Naive B cell (primary cell): ENCODE results near the gene MDFIC2. TPM values are rescaled to one million over a fixed set of nuclear protein-coding genes. Genes with fewer than 3 reads are reported as not detected.
A peak's percentile ranks its signal among the peaks of the same experiment; 100 is the strongest.
"Not testable (repeated sequence)": the region's sequence is repeated elsewhere in the genome, so short reads cannot be mapped to it uniquely, and the experiment has no call there.

ENCODE experiments used
- ATAC-seq, 2 donors: fragments of 150-1000 bp; cut with Tn5 transposase; 2 replicates each; pipeline ENCODE4 v1.10.0; 2021; ENCODE audit warnings: low read depth in 2 of 2, mild to moderate bottlenecking in 2 of 2, moderate library complexity in 2 of 2
- DNase-seq: peaks from one replicate; pipeline ENCODE4 v3.0.0; 2022
- H3K27ac Mint-ChIP-seq, 6 donors: one replicate each; pipeline ENCODE4 v1.8.0; 2020 to 2022; ENCODE audit warnings: mild to moderate bottlenecking in 6 of 6, mixed read lengths in 6 of 6, moderate library complexity in 5 of 6, inconsistent platforms in 2 of 6
- H3K27me3 Mint-ChIP-seq, 3 donors: one replicate each; pipeline ENCODE4 v1.8.0; 2021 to 2022; ENCODE audit warnings: mixed read lengths in 3 of 3, mild to moderate bottlenecking in 1 of 3
- H3K36me3 Mint-ChIP-seq, 2 donors: one replicate each; pipeline ENCODE4 v1.8.0; 2020 to 2022; ENCODE audit warnings: mixed read lengths in 2 of 2, inconsistent platforms in 1 of 2, mild to moderate bottlenecking in 1 of 2
- H3K4me1 Mint-ChIP-seq, 3 donors: one replicate each; pipeline ENCODE4 v1.8.0; 2020 to 2022; ENCODE audit warnings: mixed read lengths in 3 of 3, inconsistent platforms in 1 of 3, mild to moderate bottlenecking in 1 of 3, moderate library complexity in 1 of 3
- H3K4me3 Mint-ChIP-seq, 8 donors: one replicate each; pipeline ENCODE4 v1.8.0; 2020 to 2022; ENCODE audit warnings: mild to moderate bottlenecking in 8 of 8, mixed read lengths in 8 of 8, moderate library complexity in 8 of 8, inconsistent platforms in 2 of 8
- H3K9me3 Mint-ChIP-seq, 7 donors: one replicate each; pipeline ENCODE4 v1.8.0; 2020 to 2022; ENCODE audit warnings: mixed read lengths in 7 of 7, mild to moderate bottlenecking in 5 of 7, inconsistent platforms in 2 of 7, moderate library complexity in 1 of 7
- polyA plus RNA-seq, 6 donors: library from polyadenylated mRNA; unstranded; fragments of 300-500 nt; fragmentation: Illumina TruSeq; gene quantifications; one replicate each; pipeline ENCODE4 v1.2.3, GENCODE V29; 2021; ENCODE audit warnings: low read depth in 6 of 6

The MDFIC2 gene
- polyA plus RNA-seq, 6 donors from 2014 or later: not detected

GRCh38 chr3:70291097-70291482, 21.3 kb downstream of the MDFIC2 start:
- DNase-seq (no peak), ATAC-seq (no peak)
- H3K27me3 Mint-ChIP-seq: peaks cover 0 to 14% (median 0%) of the 10 kb centered on the region in 3 donors
- H3K36me3 Mint-ChIP-seq: no peaks in the 10 kb centered on the region
- no peak overlapping the region for H3K27ac Mint-ChIP-seq
- peaks cover 0 to 5% (median 0%) of the 10 kb centered on the region in 7 donors for H3K9me3 Mint-ChIP-seq
- H3K4me3 Mint-ChIP-seq: no peak overlapping the region
- no peaks in the 10 kb centered on the region for H3K4me1 Mint-ChIP-seq

- H3K27ac Mint-ChIP-seq, H3K4me3 Mint-ChIP-seq, H3K4me1 Mint-ChIP-seq, DNase-seq, ATAC-seq, H3K36me3 Mint-ChIP-seq, H3K9me3 Mint-ChIP-seq: not testable (repeated sequence)
- peaks cover 0 to 14% (median 0%) of the 10 kb centered on the region in 3 donors for H3K27me3 Mint-ChIP-seq
These were observed 21.9 kb downstream of the MDFIC2 start for GRCh38 chr3:70290431-70291096.

- Mint-ChIP-seq H3K27ac (no peak overlapping the region), H3K4me3 (no peak overlapping the region), H3K36me3 (no peaks in the 10 kb centered on the region), H3K9me3 (peaks cover 0 to 8% (median 5%) of the 10 kb centered on the region in 7 donors), H3K4me1 (no peaks in the 10 kb centered on the region), H3K27me3 (peaks cover 5 to 32% (median 26%) of the 10 kb centered on the region in 3 donors)
- no peak for ATAC-seq
- DNase-seq: no peak
These were observed 30.8 kb downstream of the MDFIC2 start for GRCh38 chr3:70281663-70282062.

GRCh38 chr3:70277304-70277703, 35.1 kb downstream of the MDFIC2 start:
- ATAC-seq (no peak), DNase-seq (no peak)
- Mint-ChIP-seq H3K27me3 (peaks cover 6 to 39% (median 26%) of the 10 kb centered on the region in 3 donors), H3K4me1 (no peaks in the 10 kb centered on the region), H3K4me3 (no peak overlapping the region), H3K36me3 (no peaks in the 10 kb centered on the region), H3K9me3 (peaks cover 0 to 2% (median 0%) of the 10 kb centered on the region in 7 donors), H3K27ac (no peak overlapping the region)

- Mint-ChIP-seq H3K4me1 (no peaks in the 10 kb centered on the region), H3K36me3 (no peaks in the 10 kb centered on the region), H3K4me3 (no peak overlapping the region)
These were observed 35.5 kb downstream of the MDFIC2 start for GRCh38 chr3:70276901-70277300.

GRCh38 chr3:70273492-70273891, 38.9 kb downstream of the MDFIC2 start:
- Mint-ChIP-seq H3K27ac (no peak overlapping the region), H3K4me3 (no peak overlapping the region), H3K27me3 (peaks cover 0 to 13% (median 7%) of the 10 kb centered on the region in 3 donors), H3K4me1 (no peaks in the 10 kb centered on the region), H3K9me3 (peaks cover 0 to 6% (median 0%) of the 10 kb centered on the region in 7 donors), H3K36me3 (no peaks in the 10 kb centered on the region)
- ATAC-seq (no peak), DNase-seq (no peak)

More at GRCh38 chr3:70276901-70277300, 35.5 kb downstream of the MDFIC2 start:
- peaks cover 0 to 2% (median 0%) of the 10 kb centered on the region in 7 donors for H3K9me3 Mint-ChIP-seq
- no peak for ATAC-seq
- no peak for DNase-seq
- H3K27me3 Mint-ChIP-seq: peaks cover 10 to 39% (median 26%) of the 10 kb centered on the region in 3 donors
- H3K27ac Mint-ChIP-seq: no peak overlapping the region

- peaks cover 0 to 12% (median 7%) of the 10 kb centered on the region in 3 donors for H3K27me3 Mint-ChIP-seq
- no peaks in the 10 kb centered on the region for H3K4me1 Mint-ChIP-seq
- no peak overlapping the region for H3K4me3 Mint-ChIP-seq
- H3K36me3 Mint-ChIP-seq: no peaks in the 10 kb centered on the region
- no peak overlapping the region for H3K27ac Mint-ChIP-seq
- ATAC-seq (no peak), DNase-seq (no peak)
- H3K9me3 Mint-ChIP-seq: peaks cover 0 to 6% (median 0%) of the 10 kb centered on the region in 7 donors
These were observed 39.6 kb downstream of the MDFIC2 start for GRCh38 chr3:70272798-70273197.

- Mint-ChIP-seq H3K27me3 (peaks cover 0 to 9% (median 0%) of the 10 kb centered on the region in 3 donors), H3K4me1 (no peaks in the 10 kb centered on the region), H3K9me3 (peaks cover 0 to 8% (median 0%) of the 10 kb centered on the region in 7 donors), H3K4me3 (no peak overlapping the region), H3K36me3 (no peaks in the 10 kb centered on the region), H3K27ac (no peak overlapping the region)
- DNase-seq: no peak
- ATAC-seq: no peak
These were observed 48.2 kb downstream of the MDFIC2 start for GRCh38 chr3:70264122-70264780.

GRCh38 chr3:70261283-70261682, 51.2 kb downstream of the MDFIC2 start:
- Mint-ChIP-seq H3K36me3 (no peaks in the 10 kb centered on the region), H3K27ac (no peak overlapping the region), H3K4me3 (no peak overlapping the region), H3K9me3 (peaks cover 0 to 8% (median 0%) of the 10 kb centered on the region in 7 donors), H3K27me3 (peaks cover 0 to 22% (median 13%) of the 10 kb centered on the region in 3 donors), H3K4me1 (no peaks in the 10 kb centered on the region)
- ATAC-seq (no peak), DNase-seq (no peak)

GRCh38 chr3:70256566-70256965, 55.9 kb downstream of the MDFIC2 start:
- H3K9me3 Mint-ChIP-seq: peaks cover 0 to 8% (median 0%) of the 10 kb centered on the region in 7 donors
- ATAC-seq (no peak), DNase-seq (no peak)
- H3K27me3 Mint-ChIP-seq: peaks cover 0 to 18% (median 13%) of the 10 kb centered on the region in 3 donors
- H3K4me1 Mint-ChIP-seq: no peaks in the 10 kb centered on the region
- H3K36me3 Mint-ChIP-seq: no peaks in the 10 kb centered on the region
- H3K4me3 Mint-ChIP-seq: no peak overlapping the region
- peak overlapping the region in 1 of 6 donors; percentile 13 for H3K27ac Mint-ChIP-seq

GRCh38 chr3:70250492-70250891, 61.9 kb downstream of the MDFIC2 start:
- peaks cover 0 to 11% (median 4%) of the 10 kb centered on the region in 3 donors for H3K27me3 Mint-ChIP-seq
- DNase-seq (no peak), ATAC-seq (no peak)
- H3K9me3 Mint-ChIP-seq: peaks cover 0 to 12% (median 3%) of the 10 kb centered on the region in 7 donors
- no peaks in the 10 kb centered on the region for H3K4me1 Mint-ChIP-seq
- no peaks in the 10 kb centered on the region for H3K36me3 Mint-ChIP-seq
- H3K4me3 Mint-ChIP-seq: no peak overlapping the region
- no peak overlapping the region for H3K27ac Mint-ChIP-seq

GRCh38 chr3:70249509-70250160, 62.8 kb downstream of the MDFIC2 start:
- no peak overlapping the region for H3K4me3 Mint-ChIP-seq
- H3K27ac Mint-ChIP-seq: no peak overlapping the region
- H3K4me1 Mint-ChIP-seq: no peaks in the 10 kb centered on the region
- no peaks in the 10 kb centered on the region for H3K36me3 Mint-ChIP-seq
- ATAC-seq (no peak), DNase-seq (no peak)
- H3K27me3 Mint-ChIP-seq: peaks cover 0 to 11% (median 4%) of the 10 kb centered on the region in 3 donors
- H3K9me3 Mint-ChIP-seq: peaks cover 0 to 12% (median 3%) of the 10 kb centered on the region in 7 donors

- Mint-ChIP-seq H3K27me3 (peaks cover 4 to 15% (median 7%) of the 10 kb centered on the region in 3 donors), H3K9me3 (peaks cover 0 to 12% (median 3%) of the 10 kb centered on the region in 7 donors), H3K27ac (no peak overlapping the region), H3K36me3 (no peaks in the 10 kb centered on the region), H3K4me1 (no peaks in the 10 kb centered on the region), H3K4me3 (no peak overlapping the region)
- no peak for ATAC-seq
- no peak for DNase-seq
These were observed 63.6 kb downstream of the MDFIC2 start for GRCh38 chr3:70248856-70249255.
